ENCODE data around the gene IFNL2. TPM values are rescaled to one million over a fixed set of nuclear protein-coding genes. Genes with fewer than 3 reads are reported as not detected.
"Not testable (repeated sequence)": the region's sequence is repeated elsewhere in the genome, so short reads cannot be mapped to it uniquely, and the experiment has no call there.

The IFNL2 gene
- total RNA-seq, 1 experiment from 2014 or later: not detected

DNA sequence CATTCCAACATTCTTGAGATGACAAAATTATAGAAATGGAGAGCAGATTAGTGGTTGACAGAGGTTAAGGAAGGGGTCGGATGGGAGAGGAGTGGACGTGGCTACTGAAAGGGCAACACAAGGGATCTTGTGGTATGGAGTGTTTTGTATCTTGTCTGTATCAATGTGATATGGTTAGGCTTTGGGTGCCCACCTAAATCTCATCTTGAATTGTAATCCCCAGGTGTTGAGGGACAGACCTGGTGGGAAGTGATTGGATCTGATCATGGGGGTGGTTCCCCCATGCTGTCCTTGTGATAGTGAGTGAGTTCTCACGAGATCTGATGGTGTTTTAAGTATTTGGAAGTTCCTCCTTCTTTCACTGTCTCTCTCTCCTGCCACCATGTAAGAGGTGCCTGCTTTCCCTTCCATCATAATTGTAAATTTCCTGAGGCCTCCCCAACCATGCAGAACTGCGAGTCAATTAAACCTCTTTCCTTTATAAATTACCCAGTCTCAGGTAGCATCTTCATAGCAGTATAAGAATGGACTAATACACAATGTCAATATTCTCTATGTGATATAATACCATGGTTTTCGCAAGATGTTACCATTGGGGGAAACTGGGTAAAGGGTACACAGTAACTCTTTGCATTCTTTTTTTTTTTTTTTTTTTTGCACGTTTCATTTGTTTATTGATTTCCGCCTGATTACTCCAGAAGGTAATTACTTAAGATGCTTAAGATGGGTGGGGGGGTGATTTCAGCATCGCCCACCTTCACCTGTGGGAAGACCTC is 14.6 kb upstream of the IFNL2 start:
- no peak for DNase-seq (ENCODE audit: low read depth)

DNA sequence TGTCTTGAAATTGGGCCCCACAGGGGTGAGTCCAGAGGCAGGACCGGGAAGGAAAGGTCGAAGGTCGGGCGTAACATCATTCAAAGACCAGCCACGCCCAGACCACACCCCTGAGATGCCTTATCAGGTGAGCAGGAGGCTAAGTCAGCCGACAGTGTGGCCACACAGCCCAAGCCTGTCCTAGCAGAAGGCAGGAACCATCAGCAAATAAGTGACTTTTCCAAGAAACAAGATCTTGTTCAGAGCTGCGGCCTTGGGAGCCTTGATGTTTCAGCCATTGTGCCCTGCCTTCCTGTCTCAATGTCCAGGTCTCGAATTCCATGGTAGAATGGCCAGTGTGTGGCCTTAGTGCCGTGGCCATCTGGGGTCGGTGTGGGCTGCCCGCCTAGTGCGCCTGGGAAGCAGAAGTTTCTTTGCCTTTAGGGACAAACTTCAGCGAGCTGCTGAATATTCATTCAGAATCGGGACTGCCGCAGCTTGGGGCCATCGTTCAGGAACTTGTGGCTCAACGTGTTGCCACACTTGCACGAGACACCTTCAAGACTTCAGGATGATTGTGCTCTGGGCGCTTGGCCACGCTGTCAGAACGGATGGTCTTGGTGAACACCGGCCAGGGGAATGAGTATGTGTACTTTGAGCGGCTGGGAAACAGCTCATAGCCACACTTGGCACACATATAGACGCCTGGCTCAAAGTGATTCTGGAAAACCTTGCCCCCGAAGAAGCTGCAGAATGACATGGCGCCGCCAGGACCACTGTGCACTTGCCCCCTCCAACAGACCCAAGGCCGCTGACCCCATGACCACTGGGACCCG is 13.5 kb upstream of the IFNL2 start:
- DNase-seq (ENCODE audit: low read depth): no peak

DNA sequence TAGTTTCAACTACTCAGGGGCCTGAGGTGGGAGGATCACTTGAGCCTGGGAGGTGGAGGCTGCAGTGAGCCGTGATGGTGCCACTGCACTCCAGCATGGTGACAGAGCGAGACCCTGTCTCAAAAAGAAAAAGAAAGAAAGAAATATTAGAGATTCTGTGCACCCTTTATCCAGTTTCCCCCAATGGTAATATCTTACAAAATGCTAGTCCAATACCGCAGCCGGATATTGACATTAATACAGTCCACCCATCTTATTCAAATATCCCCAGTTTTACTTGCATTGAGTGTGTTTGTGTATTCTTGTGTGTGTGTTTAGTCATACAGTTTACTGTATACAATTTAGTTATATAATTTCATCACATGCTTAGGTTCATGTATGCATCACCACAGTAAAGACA is 11.0 kb upstream of the IFNL2 start:
- no peak for DNase-seq (ENCODE audit: low read depth)

DNA sequence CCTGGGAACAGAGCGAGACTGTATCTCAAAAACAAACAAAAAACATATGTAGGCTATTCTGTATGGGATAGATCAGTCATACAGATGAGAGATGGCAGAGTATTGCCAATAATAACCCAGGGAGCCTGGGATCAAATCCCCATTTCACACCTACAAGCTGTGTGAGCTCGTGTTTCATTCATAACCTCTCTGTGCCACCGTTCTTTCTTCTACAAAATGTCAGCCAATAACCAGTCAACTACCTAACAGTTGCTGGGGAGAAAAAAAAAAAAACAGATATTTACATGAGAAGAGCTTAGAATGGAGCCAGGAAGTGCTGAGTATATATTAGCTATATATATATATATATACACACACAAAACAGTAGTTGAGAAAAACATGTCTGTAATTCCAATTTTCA is 6.5 kb upstream of the IFNL2 start:
- DNase-seq (ENCODE audit: low read depth): no peak

DNA sequence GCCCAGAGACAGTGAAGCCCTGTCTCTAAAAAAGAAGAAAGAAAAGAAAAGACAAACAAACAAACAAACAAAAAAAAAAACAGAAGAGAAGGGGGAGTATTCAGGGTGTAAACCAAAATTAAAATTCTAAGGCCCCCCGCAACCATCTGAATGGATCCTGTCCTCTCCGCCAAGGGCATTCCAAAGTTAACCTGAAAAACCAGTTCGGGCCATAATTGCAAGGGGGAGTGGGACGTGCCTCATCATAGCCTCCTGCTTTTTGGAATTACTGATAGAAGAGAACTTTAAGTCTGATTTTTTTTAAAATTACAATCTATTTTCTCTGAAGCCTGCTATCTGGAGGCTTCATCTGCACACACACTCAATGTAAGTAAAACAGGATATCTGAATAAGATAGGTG is 5.7 kb upstream of the IFNL2 start:
- DNase-seq (ENCODE audit: low read depth): no peak

DNA sequence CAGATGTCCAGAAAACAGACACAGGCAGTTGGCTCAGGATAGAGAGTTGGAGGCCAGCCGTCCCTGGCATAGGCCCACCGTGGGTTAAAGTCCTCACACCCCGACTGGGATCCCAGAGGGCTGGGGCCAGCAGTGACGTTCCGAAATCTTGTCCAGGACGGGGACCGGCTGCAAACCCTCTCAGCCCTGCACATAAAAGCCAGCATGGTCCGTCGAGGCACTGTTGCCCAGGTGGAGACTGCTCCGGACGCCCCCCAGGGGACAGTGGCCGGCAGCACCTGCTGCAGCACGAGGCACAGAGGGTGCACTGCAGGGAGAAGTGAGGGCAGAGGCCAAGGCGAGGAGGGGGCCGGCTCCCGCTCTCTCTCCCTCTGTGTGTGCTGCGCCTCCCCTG is 4.3 kb upstream of the IFNL2 start:
- DNase-seq (ENCODE audit: low read depth): no peak

DNA sequence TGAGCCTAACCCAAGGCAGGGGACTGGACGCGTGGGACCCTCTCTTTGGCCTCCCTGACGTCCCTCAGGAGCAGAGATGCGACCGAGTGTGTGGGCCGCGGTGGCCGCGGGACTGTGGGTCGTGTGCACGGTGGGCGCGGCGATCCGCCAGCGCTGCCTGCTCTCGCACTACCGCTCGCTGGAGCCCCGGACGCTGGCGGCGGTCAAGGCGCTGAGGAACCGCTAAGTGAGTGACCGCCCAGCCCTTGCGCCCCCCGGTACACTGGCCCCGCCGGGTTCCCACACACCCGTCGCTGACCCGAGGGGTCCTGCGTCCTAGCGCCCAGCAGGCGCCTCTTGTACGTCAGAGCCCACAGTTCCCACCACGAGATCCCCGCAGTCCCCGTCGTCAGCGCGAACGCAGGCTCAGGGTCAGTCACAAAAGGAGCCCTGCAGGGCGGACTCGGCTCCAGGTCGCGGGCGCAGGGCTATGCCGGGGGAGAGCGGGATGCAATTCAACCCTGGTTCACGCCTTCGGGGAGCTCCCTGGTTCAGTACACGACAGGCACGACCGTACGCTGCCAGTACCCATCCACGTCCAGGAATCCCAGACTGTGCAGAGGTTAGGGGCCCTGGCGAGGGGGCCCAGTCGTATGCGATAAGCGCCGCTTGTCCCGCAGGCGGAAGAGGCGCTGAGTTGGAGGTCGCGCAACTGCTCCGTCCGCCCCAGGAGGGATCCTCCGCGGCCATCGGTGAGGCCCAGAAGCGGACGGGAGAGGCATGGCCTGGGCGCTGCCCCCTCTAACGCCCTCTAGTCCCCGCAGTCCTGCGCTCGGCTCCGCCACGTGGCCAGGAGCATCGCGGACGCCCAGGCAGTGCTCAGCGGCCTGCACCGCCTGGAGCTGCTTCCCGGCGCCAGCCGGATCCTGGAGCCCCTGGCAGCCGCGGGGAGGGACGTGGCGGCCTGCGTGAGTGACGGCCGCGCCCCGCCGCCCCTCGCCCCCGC is 3.6 kb upstream of the IFNL2 start:
- peak; percentile 22 for DNase-seq (ENCODE audit: low read depth)

DNA sequence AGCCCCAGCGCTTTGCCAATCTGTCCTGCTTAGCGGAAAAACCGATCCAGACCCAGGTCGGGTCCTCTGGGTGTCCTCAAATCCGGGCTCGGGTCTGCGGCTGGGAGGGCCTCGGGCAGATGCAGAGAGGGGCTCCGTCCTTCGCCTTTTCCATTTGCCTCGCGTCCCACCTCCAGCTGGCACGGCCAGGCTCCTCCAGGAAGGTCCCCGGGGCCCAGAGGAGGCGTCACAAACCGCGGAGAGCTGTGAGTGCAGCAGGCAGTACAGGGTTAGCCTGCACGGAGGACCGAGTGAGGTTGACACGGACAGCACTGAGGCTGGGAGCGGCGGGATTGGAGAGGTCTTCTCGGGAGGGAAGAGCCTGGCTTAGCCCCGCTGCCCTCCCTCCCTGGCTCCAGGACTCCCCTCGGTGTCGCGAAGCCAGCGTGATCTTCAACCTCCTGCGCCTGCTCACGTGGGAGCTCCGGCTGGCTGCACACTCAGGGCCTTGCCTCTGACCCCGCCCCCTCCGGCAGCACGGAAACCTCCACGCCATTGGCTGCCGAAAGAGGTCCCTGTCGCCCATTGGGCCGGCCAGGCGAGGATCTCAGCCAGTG is 2.8 kb upstream of the IFNL2 start:
- no peak for DNase-seq (ENCODE audit: low read depth)

DNA sequence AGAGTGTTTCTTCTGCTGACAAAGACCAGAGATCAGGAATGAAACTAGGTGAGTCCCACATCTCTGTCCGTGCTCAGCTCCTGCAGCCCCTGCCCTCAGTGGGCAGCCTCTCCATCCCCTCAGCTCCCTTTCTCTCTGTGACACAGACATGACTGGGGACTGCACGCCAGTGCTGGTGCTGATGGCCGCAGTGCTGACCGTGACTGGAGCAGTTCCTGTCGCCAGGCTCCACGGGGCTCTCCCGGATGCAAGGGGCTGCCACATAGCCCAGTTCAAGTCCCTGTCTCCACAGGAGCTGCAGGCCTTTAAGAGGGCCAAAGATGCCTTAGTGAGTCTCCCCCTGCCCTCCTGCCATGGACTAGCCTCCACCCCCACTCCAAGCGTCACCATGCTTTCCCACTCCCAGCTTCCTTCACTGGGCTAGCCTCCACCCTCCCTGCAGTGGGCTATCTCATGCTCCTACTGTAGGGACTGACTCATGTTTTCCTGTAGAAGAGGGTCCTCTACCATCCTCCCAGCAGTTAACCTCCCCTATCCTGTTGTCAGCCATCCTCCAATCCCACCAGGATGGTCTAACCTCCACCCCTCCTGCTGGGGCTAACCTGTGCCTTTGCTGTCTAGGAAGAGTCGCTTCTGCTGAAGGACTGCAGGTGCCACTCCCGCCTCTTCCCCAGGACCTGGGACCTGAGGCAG is 481 bp downstream of the IFNL2 start:
- DNase-seq (ENCODE audit: low read depth): not testable (repeated sequence)

DNA sequence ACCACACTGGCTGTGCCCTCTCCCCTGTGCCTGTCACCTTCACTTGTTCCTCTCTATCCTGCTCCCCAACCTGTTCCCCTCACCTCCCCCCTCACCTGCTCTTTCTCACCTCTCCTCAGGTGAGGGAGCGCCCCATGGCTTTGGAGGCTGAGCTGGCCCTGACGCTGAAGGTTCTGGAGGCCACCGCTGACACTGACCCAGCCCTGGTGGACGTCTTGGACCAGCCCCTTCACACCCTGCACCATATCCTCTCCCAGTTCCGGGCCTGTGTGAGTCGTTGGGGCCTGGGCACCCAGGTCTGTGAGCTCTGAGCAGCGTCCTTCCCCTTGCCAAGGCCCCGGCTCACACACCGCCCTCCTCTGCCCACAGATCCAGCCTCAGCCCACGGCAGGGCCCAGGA is 1.2 kb downstream of the IFNL2 start:
- not testable (repeated sequence) for DNase-seq (ENCODE audit: low read depth)

DNA sequence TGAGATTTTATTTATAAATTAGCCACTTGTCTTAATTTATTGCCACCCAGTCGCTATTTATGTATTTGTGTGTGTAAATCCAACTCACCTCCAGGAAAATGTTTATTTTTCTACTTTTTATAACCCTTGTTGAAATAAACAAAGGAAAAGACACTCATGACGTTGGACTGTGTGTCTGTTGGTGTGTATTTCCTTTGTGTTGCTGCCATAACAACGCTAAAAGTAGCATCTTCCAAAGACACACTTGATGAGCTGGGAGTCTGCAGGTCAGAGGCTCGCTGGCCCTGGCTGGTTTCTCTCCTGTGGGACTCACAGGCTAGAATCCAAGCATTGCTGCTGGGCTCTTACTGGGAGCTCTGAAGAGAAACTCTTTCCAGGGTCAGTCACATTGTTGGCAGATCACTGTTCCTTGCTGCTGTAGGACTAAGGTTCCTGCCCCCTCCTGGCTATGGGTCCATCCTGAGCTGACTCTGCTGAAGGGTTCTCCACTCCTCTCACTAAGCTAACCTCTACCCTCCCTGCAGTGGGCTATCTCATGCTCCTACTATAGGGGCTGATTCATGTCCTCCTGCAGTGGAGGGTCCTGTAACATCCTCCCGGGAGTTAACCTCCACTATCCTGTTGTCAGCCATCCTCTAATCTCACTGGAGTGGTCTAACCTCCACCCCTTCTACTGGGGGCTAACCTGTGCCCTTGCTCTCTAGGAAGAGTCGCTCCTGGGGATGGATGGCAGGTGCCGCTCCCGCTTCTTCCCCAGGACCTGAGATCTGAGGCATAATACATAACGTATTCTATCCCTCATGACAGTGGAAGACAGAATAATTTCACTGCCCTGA is 2.1 kb downstream of the IFNL2 start:
- DNase-seq (ENCODE audit: low read depth): peak; percentile 85

DNA sequence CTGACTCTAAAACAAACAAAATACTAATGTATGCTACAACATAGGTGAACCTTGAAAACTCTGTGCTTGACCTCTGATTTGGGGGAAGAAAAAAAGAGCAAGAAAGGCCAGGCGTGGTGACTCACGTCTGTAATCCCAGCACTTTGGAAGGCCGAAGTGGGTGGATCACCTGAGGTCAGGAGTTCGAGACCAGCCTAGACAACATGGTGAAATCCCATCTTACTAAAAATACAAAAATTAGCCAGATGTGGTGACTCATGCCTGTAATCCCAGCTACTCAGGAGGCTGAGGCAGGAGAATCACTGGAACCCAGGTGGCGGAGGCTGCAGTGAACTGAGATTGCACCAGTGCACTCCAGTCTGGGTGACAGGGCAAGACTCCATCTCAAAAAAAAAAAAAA is 5.7 kb downstream of the IFNL2 start:
- peak; percentile 31 for DNase-seq (ENCODE audit: low read depth)

DNA sequence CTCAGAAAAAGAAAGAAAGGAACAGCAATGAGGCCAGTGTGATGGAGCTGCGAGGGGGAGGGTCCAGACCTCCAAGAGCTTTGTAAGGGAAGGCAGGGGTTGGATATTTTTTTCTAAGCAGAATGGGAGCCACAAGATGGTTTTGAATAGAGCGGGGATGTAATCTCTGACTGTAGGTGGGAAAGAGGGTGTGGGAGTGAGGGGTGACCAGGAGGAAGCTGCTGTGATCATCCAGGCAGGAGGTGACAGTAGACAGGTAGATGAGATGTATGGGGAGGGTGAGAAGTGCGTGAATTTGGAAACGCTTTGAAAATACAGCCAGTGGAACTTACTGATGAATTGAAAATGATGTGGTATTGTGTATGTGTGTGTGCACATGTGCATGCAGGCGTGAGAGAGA is 7.4 kb downstream of the IFNL2 start:
- no peak for DNase-seq (ENCODE audit: low read depth)

DNA sequence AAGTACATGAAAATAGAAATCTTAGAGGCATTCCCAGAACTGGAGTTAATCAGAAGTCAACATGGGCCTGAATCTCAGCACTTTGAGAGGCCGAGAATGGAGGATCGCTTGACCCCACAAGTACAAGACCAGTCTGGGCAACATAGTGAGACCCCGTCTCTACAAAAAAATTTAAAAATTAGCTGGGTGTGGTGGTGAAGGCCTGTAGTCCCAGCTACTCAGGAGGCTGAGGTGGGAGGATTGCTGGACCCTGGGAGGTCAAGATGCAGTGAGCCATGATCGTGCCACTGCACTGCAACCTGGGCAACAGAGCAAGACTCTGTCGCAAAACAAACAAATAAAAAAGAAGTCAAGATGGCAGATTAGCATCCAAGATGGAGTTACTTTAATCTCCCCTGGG is 8.5 kb downstream of the IFNL2 start:
- no peak for DNase-seq (ENCODE audit: low read depth)

DNA sequence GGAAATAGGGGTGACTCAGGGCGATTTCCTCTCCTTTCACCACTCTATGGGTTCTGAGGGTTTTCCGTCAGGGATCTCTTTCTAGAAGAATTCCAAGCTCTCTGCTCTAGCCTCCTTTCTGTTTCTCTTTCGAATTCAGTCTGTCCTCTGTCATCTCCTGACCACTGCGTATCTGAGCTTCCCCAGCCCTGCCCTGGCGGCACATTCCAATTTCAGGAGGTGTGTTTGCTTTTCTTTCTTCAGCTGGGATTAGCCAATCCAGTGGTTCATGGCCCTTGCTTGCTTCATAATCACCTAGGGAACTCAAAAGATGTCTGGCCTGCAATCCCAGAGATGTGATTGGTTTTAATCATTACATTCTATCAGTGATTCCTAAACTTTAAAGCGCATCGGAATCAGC is 9.4 kb downstream of the IFNL2 start:
- DNase-seq (ENCODE audit: low read depth): peak; percentile 56

DNA sequence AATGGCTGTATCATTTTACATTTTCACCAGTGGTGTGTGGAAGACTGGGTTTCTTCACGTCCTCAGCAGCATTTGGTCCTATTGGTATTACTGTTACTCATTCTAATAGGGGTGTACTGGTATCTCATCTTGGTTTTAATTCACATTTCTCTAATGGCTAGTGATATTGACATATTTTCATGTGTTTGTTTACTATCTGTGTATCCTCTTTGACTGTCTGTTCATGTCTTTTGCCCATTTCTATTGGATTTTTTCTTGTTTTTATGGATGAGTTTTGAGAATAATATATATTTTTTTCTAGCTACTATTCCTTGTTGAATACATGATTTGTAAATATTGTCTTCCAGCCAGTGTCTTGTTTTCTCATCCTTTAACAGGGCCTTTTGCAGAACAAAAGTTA is 13.8 kb downstream of the IFNL2 start:
- no peak for DNase-seq (ENCODE audit: low read depth)

DNA sequence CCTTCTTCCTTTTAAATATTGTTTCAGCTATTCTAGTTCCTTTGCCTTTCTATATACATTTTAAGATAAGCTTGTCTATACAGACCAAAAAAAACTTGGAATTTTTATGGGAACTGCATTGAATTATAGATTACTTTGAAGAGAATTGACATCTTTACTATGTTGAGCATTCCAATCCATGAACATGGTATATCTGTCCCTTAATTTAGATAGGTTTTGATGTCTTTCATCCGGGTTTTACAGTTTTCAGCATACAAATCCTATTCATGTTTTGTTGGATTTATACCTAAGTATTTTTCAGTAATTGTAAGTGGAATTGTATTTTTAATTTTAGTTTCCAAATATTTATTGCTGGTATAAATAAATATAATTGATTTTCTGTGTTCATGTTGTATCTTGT is 15.8 kb downstream of the IFNL2 start:
- DNase-seq (ENCODE audit: low read depth): no peak

DNA sequence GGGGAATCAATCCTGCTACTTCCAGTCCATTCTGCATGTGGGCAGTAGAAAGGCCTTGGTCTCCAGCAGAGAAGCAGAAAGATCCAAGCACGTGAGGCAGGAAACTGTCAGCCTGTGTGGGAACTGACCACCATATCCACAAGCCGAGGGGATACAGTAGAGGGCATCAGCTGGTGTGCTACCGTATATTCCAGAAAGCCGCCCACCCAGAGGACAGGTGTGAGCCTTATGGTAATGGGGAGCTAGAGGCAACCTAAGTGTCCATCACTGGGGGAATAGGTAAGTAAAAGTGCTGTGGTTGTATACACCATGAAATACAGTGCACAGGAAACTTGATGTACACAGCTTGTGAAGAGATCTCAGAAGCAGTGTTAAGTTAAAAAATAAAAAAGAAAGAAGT is 25.2 kb downstream of the IFNL2 start:
- DNase-seq (ENCODE audit: low read depth): no peak

DNA sequence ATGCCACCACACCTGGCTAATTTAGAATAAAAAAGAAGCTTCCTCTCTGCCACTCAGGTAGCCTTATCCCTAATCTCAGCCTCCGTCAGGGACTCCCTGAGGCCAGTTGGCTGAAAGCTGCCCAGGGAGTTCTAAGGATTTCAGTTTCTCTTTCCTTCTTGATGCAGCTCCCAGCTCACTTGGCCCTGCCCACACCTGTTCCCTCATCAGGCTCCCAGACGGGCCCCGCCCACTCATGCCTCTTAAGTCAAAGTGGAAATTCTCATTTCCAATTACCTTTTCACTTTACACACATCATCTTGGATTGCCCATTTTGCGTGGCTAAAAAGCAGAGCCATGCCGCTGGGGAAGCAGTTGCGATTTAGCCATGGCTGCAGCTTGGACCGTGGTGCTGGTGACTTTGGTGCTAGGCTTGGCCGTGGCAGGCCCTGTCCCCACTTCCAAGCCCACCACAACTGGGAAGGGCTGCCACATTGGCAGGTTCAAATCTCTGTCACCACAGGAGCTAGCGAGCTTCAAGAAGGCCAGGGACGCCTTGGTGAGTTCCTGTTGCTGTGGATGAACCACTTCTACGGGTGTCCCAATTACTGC is 28.0 kb downstream of the IFNL2 start, which contains the start of gene IFNL1:
TSS of gene IFNL1 (plus strand) at position 353 of the 591 bp plus-strand sequence. CDS start at position 368, 15 bp downstream.
- DNase-seq (ENCODE audit: low read depth): peak; percentile 37

DNA sequence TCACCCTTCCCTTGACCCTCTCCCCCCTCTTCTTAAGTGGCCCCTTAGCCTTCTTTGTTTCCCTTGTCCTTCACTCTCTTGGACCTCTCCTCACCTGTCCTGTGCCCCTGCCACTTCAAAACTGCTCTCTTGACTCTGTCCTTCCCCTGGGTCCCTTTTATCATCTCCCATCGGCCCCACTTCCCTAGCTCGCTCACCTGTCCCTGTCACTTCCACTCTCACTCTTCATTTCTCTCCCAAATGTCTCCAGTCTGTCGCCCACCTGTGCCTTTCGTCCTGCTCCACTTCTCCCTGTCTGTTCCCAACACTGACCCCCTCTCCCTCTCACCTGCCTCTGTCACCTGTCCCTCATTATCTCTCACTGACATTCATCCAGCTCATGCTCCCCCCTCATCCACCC is 28.7 kb downstream of the IFNL2 start:
- no peak for DNase-seq (ENCODE audit: low read depth)
